ENCODE measurements around the gene CALML5.

CALML5 gene

DNA sequence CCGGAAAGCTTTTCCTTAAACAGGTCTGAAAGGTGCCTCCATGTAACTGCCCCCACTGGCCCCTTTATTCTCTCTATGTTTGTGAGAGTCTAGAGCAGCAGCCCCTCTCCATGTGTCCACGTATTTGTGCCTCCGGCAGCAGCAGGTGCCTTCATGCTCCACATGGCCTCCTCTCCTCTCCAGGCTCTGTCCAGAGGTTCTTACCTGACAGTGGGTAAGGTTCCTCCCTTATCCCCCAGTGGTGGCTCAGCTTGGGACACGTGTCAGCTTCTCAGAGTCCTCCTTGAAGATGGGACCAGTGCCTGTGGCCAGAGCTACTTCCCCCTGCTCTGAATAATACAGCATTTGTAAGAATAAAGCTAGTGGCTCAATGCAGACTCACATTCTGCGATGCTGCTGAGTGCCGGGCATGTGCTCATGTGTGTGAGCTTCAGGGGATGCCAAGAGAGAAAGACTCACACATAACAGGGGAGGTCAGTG, 33.3 kb upstream of the CALML5 start:
- no peak for DNase-seq

DNA sequence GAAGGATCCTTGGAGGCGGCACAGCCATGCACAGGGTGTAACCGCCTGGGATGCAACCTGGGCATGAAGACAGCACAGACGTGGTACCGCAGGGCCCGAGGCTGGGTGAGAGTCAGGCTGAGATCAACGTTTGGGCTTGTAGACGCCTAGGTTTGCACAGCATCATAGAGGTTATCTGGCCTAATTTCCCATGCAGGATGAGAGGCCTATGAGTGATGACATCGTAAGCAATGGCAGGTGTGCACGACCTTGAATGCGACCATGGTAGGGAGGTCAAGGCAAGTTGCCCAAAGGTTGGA, 32.9 kb upstream of the CALML5 start:
- no peak for DNase-seq

DNA sequence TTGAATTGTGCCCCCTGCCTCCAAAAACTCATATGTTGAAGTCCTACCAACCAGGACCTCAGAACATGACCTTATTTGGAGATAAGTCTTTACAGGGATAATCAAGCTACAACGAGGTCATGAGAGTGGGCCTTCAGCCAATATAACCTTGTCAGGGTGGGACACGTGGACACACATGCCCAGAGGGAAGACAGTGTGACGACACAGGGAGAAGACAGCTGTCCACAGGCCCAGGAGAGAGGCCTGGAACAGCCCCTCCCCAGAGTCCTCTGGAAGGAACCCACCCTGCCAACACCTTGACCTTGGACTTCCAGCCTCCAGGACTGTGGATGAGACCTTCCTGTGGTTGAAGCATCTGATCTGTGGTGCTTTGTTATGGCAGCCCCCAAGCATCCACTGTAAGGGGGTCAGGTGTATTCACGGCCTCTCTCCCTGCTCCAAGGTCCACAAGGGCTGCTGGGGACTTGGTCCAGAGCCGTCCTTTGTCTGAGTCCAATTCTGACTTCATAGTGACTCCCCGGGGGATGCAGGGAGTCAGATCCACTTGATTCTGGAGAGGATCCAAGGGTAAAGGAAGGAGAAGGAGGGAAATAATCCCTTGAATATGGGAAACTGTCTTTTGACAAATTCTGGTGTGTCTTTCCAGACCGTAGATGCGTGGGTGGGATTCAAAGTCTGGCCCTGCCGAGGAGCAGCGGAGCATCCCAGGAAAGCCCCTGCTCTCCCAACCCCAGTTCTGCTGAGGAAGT, 32.4 kb upstream of the CALML5 start:
- no peak for DNase-seq

DNA sequence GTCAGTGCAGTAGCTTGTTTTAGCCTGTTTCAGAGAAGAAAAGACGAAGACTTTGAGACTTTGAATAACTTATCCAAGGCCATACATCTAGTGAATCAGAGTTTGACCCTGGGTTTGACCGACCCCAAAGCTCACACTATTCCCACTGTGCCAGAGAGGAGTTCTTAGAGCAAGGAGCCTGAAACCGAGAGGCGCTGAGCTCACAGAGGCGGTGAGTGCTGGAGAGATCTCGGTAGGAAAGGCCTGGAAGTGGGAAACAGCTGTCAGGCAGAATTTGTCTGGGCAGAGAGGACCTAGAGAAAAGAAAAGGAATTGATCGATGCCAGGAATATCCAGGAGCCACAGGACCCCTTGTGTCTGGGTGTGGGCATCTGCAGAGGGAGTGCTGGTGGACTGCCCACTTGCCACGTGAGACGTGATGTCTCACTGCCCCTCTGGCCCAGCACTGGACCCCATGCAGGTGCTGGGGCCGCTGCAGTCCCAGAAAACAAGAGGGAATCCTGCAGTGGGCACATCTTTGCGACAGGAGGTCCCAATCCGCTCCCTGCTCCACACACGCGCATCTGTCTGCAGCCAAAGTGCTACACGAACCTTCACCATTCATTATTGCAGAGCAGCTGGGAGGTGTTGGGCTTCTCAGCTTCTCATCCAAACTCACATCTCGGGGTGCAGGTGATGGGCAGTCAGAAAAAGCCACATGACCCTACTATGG, 31.6 kb upstream of the CALML5 start:
- no peak for DNase-seq

DNA sequence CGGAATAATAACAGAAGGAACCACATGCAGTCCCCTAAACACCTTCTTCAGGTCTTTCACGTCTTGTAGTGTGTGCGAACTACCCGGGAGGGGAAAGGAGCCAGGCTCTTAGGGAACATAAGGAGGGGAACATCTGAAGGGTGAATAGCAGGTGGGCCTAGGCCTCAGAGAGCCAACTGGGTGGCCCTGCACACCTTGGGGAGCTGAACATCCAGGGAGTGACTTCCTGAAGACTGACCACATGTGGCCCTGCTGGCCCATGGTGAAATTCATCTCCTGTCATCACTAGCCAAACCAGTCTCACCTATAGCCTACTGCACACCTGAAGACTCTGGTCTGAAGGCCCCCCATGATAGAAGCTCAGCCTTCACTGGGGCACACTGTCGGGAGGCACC, 31.0 kb upstream of the CALML5 start:
- DNase-seq: no peak

DNA sequence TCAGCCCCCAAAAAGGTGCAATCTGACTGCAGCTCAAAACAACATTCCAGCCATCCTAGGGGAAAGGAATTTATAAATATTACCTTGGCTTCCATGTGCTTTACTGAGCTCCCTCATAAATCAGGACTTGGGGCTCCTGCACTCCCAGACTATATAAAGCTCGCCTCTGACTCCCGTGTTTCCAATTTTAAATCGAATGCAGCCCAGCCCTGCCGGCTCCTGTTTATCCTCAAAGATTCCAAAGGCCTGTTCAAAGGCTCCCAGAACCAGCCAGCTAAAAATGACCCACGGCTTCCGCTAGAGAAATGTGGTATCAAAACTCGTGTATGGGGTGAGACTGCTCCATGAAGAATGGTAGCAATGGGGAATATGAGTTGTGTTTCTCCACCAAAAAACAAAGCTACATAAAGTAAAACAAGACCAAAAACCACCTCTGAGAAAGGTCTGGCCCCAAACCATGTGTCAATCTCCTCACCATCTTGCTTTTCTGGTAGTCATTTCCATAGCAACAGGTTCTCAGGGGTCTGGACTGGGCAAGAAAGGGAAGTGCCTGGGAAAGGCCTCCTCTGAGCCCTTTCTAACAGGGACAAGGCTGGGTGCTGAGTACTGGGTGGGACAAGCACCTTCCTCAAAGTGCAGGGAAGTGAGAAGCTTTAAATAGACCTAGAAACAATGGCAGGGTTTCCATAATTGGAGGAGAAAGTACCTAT, 30.5 kb upstream of the CALML5 start:
- DNase-seq: no peak

DNA sequence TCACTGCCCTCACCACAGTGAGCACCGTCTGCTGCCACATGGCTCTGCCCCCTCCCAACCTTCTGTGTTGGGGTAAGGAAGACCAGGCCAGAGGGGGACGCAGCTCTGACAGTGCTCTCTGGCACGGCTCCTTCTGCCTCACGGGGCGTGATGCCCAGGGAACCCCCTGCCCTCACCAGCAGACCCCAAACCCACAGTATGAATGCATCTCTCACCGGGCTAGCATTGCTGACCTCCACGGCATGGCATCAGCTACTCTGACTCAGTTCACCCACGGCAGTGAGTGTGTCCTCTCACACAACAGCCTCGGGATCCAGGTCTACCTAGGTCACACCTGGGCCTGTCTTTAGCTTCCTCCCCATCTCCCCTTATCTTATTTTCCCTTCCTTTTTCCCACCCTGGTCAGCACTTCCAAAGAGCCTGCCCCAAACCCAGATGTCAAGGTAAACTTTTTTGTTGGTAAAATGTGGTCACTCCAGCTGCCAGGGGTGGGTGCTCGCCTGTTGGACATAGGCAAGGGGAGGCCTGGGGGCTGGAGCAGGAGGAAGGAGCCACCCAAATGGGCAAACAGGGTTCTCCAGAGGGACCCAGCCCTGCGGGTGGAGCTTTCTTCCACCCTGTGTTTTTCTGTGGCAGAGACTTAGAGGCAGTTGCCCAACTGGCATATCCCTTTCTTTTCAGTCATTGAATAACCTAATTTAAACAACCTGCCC, 29.8 kb upstream of the CALML5 start:
- DNase-seq: no peak

DNA sequence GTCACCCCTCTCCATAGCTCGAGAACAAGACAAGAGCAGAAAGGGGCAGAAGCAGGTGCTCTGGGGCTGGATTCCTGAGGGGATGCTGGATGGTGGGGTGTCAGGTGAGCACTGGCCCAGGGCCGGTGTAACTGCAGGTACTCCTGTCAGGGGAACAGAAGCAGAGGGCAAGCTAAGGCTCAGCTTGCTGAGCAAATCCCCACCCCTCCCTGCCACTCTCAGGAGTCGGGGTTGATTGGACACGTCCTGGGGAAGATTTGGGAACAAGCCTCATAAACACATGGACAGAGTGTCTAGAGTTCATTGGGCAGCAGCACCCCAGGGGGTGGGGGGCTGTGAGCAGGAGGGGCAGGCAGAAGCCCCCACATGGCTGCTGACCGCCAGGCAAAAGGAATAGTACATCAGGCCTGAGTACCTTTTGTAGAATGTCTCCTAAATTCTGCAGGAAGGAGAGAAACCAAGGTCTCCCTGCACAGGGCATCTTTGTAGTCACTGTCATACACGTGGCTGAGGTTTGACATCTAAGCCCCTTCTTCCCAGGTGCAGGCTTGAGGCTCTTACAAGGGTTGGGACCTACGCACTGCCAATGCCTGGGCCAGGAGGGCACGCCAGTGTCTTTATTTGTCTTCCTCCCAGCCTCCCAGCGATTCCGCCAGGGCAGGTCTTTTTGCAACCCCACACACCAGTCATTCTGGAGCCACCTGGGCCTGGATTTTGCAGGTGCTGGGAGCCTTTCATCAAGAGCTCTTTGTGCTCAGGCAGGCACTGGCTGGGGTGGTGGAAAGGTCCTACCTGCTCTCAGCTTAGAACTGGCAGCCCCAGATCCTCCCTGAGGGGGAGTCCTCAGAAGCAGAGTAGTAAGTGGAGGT, 28.2 kb upstream of the CALML5 start:
- DNase-seq: no peak

DNA sequence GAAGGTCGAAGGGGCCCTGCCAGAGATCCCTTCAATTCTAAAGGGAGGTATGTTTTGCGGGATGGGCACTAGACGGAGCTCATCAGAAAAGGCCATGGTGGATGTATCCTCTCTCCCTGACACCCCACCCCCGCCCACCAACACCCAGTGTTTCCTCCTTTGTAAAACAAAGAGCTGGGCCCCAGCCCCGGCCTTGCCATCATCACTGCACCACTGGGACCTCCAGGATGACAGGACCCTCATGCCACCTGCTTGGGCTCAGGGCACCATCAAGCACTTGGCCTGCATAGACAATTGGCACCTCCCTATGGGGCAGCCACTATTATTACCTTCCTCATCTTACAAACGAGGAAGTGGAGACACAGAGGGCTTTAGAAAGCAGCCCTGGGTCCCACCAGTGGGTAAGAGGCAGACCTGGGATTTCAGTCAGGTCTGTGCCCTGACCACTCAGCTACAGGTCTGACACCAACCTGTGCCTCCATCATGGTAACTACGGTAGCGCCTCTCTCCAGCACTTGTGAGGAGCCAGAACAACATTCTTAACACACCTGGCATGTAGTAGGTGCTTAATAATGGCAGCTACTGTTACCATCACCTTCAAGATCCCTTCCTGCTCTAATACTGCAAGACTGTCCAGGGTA, 27.4 kb upstream of the CALML5 start:
- no peak for DNase-seq

DNA sequence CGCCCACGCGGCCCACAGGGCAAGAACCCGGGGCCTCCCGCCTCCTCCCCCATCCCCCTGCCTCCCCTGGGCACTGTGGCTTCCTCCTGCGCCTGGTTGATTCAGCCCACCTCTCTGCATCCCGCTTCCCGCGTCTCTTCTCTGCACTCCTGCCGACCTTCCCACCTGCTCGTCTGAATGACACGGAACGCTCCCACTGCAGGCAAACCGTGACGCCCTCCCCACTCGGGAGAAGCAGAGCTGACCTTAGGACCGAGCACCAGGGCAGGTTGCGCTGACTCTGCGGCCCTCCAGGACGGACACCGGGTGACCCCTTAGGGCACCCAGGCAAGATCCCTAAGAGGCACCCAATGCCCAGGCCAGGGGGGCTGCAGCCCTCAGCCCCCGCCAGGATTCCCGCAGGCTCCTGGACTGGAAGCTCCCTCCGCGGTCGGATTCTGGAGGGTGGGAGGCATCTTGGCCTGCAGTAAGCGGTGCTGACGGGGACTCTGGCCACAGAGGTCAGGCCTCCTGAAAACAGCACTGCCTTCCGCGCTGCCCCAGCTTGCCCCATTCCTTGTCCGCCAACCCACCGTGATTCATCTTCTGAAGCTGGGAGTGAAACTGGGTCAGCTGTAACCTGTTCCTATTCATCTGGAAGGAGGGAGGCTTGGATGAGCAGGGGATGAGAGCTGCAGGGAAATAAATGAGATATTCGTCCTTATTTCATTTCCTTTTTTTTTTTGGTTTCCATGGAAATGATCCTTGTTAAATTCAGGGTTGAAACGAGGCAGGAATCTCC, 26.4 kb upstream of the CALML5 start:
- DNase-seq: no peak

DNA sequence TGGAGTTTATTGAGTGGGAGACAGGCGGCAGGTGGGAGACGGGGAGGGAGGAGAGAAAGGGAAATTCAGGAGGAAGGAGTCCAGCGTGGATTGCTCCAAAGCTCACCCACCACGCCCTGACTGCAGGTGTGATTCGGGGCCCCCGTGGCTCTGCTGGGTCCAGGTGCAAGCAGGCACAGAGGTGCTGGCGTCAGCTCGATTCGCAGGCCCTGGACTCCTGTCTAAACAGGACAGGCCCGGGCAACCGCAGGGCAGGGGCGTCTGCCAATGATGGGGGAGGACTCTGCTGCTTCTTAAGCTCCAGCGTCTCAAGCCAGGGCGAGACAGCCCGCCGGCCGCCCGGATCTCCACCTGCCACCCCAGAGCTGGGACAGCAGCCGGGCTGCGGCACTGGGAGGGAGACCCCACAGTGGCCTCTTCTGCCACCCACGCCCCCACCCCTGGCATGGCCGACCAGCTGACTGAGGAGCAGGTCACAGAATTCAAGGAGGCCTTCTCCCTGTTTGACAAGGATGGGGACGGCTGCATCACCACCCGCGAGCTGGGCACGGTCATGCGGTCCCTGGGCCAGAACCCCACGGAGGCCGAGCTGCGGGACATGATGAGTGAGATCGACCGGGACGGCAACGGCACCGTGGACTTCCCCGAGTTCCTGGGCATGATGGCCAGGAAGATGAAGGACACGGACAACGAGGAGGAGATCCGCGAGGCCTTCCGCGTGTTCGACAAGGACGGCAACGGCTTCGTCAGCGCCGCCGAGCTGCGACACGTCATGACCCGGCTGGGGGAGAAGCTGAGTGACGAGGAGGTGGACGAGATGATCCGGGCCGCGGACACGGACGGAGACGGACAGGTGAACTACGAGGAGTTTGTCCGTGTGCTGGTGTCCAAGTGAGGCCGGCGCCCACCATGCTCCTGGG, 25.5 kb upstream of the CALML5 start, which contains the start of gene CALML3:
Gene CALML3, plus strand, starts transcription at position 321 of the 920 bp plus-strand sequence. Its CDS starts 125 bp downstream, at position 446.
- no peak for DNase-seq

DNA sequence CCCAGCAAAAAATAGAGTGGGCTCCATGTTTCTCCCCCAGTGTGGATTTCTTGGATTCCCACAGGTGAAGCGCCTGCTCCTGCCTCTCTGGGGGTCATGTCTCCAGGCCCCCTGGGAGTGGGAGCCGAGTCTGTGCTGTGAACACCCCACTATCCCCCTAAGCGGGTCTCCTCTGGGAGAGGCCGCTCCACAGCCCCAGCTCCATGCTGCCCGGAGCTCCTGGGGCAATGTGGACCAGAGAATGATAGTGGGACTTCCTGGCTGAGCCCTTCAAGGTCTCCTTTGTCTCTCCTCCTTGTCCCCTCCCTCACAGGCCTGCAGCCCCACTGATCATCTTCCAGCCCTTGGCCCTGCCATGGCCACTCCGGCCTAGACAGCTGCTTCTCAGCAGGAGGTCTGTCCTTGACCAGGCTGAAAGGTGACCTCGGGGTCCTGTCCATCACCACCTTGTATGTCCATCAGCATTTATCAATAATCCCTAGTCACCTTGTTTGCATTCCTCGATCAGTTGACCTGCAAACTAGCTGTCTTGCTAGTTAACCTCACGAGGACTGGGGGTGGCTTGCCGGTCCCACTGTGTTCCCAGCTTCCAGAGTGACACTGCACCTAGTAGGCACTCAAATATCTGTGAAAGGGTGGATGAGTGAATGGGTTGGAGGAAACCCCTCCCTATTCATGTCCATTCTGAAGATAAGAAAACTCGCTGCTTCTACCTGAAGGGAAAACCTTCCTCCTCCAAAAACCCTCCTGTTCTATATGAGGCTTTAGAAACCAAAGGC, 24.6 kb upstream of the CALML5 start:
- DNase-seq: no peak

DNA sequence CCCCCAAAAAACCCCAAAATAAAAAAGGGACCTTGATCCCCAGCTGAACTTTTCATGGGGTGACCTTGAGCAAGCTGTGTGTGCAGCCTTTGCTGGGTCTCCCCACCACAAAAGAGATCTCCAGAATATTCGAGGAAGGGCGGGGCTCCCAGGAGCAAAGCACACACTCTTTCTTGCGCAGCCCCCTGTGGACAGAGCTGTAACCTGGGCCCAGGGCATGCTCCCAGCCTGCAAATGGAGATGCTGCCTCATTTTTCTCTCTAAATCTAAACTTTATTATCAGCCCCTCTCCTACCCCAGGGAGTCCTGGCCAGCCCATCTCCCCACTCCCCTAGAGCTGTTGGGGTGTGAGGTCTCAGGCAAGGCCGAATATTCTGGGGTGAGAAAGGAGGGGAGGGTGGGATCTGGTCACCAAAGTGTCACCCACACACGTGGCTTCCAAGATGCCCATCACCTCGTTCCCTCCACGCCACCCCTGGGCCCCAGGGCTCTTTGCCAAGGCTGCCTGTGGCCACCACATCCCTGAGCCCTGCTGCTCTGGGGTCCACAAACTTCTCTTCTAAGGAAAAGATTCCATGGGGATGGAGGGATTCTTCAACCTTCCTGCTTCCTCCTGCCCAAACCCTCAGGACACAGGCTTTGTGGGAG, 23.7 kb upstream of the CALML5 start:
- no peak for DNase-seq

DNA sequence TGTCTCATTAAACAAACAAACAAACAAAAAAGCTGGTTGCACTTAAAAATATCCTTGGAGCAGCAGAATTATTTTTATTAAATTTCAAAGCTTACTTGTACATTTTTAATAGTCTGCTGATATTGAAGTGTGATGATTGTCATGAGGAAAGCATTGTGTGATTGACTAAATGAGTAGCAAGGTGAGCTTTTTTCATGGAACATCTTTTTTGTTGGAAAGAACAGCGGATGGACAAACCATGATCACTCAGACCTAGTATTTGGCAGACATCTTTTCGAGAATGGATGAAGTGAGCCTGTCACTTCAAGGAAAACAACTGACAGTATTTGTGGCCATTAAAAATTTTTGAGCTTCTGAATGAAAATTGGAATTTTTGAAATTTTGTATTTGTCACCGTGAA, 19.7 kb upstream of the CALML5 start:
- no peak for DNase-seq

DNA sequence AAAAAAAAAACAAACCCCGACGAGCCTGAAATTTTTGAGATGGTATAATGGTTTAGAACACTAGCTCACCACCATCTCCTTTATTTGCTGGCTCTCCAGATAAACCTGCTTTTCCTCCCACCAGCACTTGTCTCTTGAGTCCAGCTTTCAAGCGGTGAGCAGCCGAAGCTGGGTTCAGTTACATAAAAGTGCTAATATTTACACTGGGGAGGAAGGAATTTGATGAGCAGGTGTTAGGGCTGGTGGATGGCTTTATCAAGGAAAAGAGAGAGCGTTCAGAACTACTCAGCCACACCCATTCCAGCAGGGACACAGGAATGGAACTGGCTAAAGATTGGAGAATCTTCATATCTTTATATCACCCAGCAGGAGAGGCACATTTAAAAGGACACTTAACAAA, 18.8 kb upstream of the CALML5 start:
- no peak for DNase-seq

DNA sequence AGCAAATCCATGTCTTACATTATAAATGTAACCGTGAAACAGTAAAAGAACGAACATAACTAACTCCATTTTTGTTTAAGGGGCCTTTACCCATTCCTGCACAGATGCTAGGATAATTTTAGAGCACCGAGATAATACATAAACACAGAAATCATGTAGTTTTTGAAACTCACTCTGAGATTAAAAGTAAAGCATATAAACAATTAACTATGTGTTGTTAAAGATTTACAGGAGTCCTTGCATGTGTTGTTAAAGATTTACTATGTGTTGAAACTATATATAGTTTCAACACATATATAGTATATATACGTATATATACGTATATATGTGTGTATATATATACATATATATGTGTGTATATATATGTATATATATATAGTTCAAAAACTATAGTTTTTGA, 18.2 kb upstream of the CALML5 start:
- no peak for DNase-seq

DNA sequence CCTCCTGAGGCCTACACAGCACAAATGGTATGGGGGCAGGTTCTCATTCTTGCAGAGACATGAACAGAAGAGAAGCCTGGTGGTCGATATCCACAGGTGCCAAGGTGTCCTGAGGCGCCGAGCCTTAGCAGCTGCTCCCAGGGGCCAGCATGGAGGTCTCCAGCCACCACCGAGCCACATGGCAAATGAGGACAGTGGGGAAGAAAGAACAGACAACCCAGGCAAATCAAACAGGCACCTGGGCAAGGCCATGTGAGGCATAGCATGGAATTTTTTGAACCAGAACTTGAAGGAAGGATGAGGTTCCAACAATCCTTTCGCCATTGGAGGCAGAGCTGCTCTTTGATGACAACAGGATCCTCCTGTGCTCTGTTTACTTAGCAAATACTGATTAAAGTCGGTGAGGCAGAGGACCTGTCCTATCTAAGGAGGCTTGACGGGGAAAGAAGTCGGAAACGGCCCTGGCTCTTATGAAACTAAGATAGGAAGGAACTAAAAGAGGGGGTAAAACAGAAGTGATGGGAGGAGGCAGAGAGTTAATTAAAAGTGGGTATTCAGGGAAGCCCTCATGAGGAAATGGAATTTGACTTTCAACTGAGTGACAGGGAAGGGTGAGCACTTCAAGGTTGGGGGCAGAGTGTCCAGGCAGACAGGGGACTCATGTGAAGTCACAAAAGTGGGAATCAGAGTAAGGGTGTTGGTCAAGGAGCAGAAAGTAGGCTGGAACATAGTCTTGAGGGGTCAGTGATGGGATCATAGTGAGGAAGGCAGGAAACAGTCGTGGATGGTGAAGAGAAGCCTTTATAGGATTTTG, 16.8 kb upstream of the CALML5 start:
- DNase-seq: no peak
